HG03439 (cell line): Measurements from ENCODE around the gene KCNIP1.
"Not testable (repeated sequence)": the region's sequence is repeated elsewhere in the genome, so short reads cannot be mapped to it uniquely, and the experiment has no call there.

Source experiments
- ATAC-seq: cut with Tn5 transposase; IDR thresholded peaks from one replicate; pipeline ENCODE4 v1.9.1; 2021; ENCODE audit warnings: mild to moderate bottlenecking, moderate library complexity; ENCODE audit not compliant: unreplicated experiment

Gene KCNIP1

DNA sequence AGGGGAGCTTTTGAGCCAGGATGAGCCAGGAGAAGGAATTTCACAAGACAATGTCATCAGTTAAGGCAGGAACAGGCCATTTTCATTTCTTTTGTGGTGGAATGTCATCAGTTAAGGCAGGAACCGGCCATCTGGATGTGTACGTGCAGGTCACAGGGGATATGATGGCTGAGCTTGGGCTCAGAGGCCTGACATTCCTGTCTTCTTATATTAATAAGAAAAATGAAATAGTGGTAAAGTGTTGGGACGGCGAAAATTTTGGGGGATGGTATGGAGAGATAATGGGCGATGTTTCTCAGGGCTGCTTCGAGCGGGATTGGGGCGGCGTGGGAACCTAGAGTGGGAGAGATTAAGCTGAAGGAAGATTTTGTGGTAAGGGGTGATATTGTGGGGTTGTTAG lies 258.5 kb downstream of the KCNIP1 start:
- not testable (repeated sequence) for ATAC-seq

DNA sequence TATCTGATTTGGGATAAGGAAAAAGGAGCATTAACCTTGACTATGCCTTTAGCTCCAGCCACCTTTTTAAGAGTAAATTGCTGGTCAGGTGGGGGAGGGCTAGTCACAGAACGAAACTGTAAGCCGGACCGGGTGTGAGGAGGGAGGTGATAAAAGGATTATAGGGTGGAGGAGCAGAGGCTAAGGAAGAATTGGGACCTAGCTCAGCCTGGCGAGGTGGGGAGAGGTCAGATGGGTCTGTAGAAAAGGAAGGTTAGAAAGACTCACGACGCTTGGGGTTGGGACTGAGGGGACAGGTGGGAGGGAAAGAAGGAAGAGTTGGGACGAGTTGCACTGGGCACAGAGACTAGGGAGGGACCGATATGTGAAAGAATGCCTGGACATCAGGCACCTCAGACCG lies 262.0 kb downstream of the KCNIP1 start:
- ATAC-seq = not testable (repeated sequence)

DNA sequence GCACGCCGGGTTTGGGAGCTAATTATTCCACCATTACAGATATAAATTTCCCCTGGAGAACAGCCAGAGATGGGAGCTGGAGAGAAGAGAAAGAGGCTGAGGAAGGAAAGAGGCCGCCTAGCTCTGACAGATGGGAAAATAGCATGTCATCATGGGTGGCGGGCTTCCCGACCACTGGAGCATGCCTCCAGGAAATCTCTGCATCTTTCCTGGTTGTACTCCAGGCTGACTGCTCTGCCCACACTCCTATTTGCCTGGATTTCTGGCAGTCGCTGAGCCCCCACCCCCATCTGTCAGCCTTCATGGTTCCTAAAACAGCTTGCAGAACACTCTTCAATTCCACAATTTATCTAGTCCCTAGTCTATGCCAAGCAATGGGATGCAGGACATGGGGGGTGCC lies 265.4 kb downstream of the KCNIP1 start:
- no peak for ATAC-seq

DNA sequence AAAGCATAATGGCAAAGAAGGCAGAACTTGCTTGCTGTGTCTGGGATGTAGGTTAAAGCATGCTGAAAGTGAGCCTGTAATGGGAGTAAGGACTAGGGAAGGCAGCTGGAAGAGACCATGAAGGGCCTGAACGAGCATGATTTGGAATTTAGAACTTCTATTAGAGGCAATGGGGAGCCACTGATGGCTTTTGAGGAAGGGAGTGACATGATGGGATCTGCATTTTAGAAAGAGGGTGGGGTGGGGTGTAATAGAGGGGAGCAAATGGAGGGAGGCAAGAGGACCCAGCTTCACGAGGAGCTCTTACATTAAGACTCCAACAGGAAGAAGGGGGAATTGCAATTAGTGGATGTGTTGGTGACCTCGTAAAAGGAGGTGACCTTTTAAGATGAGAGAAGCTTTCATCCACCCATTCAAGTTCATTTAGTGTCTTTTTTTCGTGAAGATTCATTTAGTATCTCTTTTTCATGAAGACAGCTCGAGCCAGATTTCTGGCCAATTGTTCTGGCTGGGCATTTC lies 266.1 kb downstream of the KCNIP1 start:
- no peak for ATAC-seq

GRCh38 chr5:170771496-170771895 lies 267.7 kb downstream of the KCNIP1 start:
- no peak for ATAC-seq

GRCh38 chr5:170773024-170773985 lies 269.5 kb downstream of the KCNIP1 start:
- ATAC-seq = no peak

- no peak for ATAC-seq
Measured at GRCh38 chr5:170774831-170775230, 271.0 kb downstream of the KCNIP1 start.

- ATAC-seq = no peak
Measured at GRCh38 chr5:170781946-170782345, 278.1 kb downstream of the KCNIP1 start.

GRCh38 chr5:170782438-170782837 lies 278.6 kb downstream of the KCNIP1 start:
- ATAC-seq = no peak

DNA sequence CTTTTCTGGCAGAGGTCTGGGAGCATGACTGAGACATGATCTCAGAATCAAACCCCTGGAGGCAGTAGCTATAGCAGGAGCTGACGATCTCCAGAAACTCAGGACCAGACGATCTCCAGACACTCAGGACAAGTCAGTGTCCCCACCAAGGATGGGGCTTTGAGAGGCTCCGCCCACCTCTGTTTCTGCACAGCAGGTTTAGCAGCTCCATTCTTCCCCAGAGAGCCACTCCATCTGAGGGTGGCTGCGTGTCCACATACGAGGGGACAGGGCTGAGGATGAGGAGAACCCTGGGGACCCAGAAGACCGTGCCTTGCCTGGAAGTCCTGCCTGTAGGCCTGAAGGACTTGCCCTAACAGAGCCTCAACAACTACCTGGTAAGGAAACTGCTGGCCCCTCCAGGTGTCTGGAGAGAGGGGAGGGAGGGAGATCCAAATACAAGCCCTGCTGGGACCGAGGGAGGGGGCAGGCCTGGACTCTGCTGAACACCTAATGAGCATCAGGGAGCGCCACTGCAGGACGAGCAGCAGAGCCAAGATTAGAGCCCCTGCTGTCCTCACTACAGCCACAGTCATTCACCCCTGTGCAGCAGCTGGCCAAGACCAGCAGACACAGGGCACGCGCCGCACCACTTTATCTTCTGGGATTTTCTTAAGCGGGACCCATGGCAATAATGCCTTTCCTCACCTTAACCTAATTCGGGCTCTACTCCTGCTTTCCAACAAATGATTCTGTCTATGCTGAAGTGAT lies 279.9 kb downstream of the KCNIP1 start, which contains the start of gene GABRP:
GABRP (plus strand) TSS at position 228 of the 750 bp plus-strand sequence. CDS start 4,891 bp downstream, outside the sequence.
- no peak for ATAC-seq

DNA sequence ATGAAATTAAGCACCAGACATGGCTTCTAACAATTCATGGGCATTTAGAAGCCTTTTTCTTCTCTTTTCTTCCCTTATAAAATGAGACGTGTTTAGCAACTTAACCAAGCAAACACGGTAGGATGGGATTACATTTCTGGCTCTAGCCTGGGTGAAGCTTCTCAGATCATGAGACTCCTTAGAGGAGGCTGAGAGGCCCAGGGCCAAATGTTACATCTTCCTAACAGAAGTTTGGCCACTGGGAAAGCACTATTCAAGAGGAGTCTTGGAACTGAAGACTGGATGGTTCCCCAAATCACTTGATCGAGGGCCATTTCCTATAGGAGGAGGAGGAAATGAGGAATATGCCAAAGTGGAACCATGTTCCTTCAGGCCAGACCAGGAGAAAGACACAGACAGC lies 281.6 kb downstream of the KCNIP1 start:
- ATAC-seq = no peak
